Spleen (tissue), 11 donors: ENCODE measurements around the gene ZNF618. TPM values are rescaled to one million over a fixed set of nuclear protein-coding genes. Genes with fewer than 3 reads are reported as not detected.

Experiments
- DNase-seq: peaks from one replicate; pipeline ENCODE4 v3.0.0-alpha.2; 2020
- H3K27ac ChIP-seq, 8 donors: fragments of 200-600 bp; sonication (generic) in 7 of 8; 1 replicate in 4 of 8; 2 replicates in 4 of 8; pipeline versions ENCODE4 v1.5.0 to v1.8.0; 2016 to 2021; ENCODE audit warnings: inconsistent platforms in 4 of 8, mild to moderate bottlenecking in 4 of 8, moderate library complexity in 1 of 8
- H3K27me3 ChIP-seq, 7 donors: fragments of 200-600 bp; sonication (generic) in 6 of 7; replicated peaks in 1 of 7; 1 replicate in 4 of 7; 2 replicates in 3 of 7; pipeline versions ENCODE4 v1.5.0 to v1.8.0; 2016 to 2021; ENCODE audit warnings: inconsistent platforms in 3 of 7, mild to moderate bottlenecking in 1 of 7
- H3K36me3 ChIP-seq, 6 donors: fragments of 200-600 bp; sonication (generic) in 5 of 6; 1 replicate in 4 of 6; 2 replicates in 2 of 6; pipeline versions ENCODE4 v1.5.0 to v1.8.0; 2016 to 2021; ENCODE audit warnings: inconsistent platforms in 2 of 6
- H3K4me1 ChIP-seq, 6 donors: fragments of 200-600 bp; sonication (generic) in 5 of 6; 1 replicate in 3 of 6; 2 replicates in 3 of 6; pipeline versions ENCODE4 v1.5.0 to v1.8.0; 2016 to 2021; ENCODE audit warnings: inconsistent platforms in 3 of 6
- H3K4me3 ChIP-seq, 8 donors: fragments of 200-600 bp; sonication (generic) in 7 of 8; 1 replicate in 4 of 8; 2 replicates in 4 of 8; pipeline versions ENCODE4 v1.5.0 to v1.8.0; 2016 to 2021; ENCODE audit warnings: inconsistent platforms in 4 of 8, mild to moderate bottlenecking in 4 of 8, moderate library complexity in 2 of 8
- H3K9me3 ChIP-seq, 8 donors: fragments of 200-600 bp; sonication (generic) in 7 of 8; 1 replicate in 4 of 8; 2 replicates in 4 of 8; pipeline versions ENCODE4 v1.5.0 to v1.8.0; 2016 to 2021; ENCODE audit warnings: inconsistent platforms in 4 of 8
- POLR2A ChIP-seq, 3 donors: fragments of 450-650 bp; IDR thresholded peaks; one replicate each; pipeline ENCODE4 v1.5.1; 2017; ENCODE audit warnings: antibody characterized with exemption in 3 of 3, mild to moderate bottlenecking in 1 of 3
- POLR2AphosphoS5 ChIP-seq, 3 donors: sonication (generic); formaldehyde crosslinking; IDR thresholded peaks; one replicate each; pipeline ENCODE4 v1.5.1; 2017; ENCODE audit warnings: antibody characterized with exemption in 3 of 3
- WGBS, 5 donors: extraction: QIAGEN DNeasy Blood & Tissue Kit in 3 of 5; methylation state at CpG; one replicate each; pipeline versions ENCODE4 v1.1.5 to v1.1.7; 2013 to 2018; 5-methylcytosine and 5-hydroxymethylcytosine counted together
- intact Hi-C: fragments of 100-400 bp; cut with DNase I; formaldehyde crosslinking; loops from one replicate; pipeline ENCODE4 v1.15.0; 2023; ENCODE audit warnings: low total_unique reads
- polyA plus RNA-seq, 3 donors: library from polyadenylated mRNA; stranded (reverse); fragments of 200-250 nt; gene quantifications; one replicate each; pipeline ENCODE4 v1.2.1, GENCODE V29; 2013
- total RNA-seq, 7 donors: library from RNA; depleted of rRNA in 3 of 7; stranded (reverse); fragments of >200 nt in 3 of 7; fragmentation: NEBNext Ultra II Directional in 4 of 7; extraction: Animal tissue kit (Norgen Biotek cat#: 25700) in 4 of 7; gene quantifications; one replicate each; pipeline versions ENCODE4 v1.1.0 to v1.2.1, GENCODE V29; 2016 to 2021
- TF ChIP-seq, protein P1 (sequence below), 11 experiments: fragments of 200-600 bp in 7 of 11; fragments of 450-650 bp in 4 of 11; sonication (generic) in 4 of 11; IDR thresholded peaks in 8 of 11; conservative IDR thresholded peaks in 3 of 11; 1 replicate in 7 of 11; 2 replicates in 4 of 11; pipeline versions ENCODE4 v1.4.0 to v1.8.0; 2016 to 2021; ENCODE audit warnings: antibody characterized with exemption in 11 of 11, inconsistent platforms in 4 of 11, mild to moderate bottlenecking in 1 of 11
- donor health status: healthy with polysubstance abuse.
- donor health status: DM: no; HTN: no; CAD: no; lungs with moderate emphysema.
- donor health status: DM: no; HTN: no; CAD: no.
- donor health status: Bipolar disorder and iron deficiency.
- donor health status: healthy.
- donor health status: DM: no; HTN: no; CAD: no.
- donor health status: DM: yes; HTN: yes; CAD: no.

The ZNF618 gene
- total and polyA plus RNA-seq, 10 donors = 0.58 to 14.8 (median 8.4) TPM

DNA sequence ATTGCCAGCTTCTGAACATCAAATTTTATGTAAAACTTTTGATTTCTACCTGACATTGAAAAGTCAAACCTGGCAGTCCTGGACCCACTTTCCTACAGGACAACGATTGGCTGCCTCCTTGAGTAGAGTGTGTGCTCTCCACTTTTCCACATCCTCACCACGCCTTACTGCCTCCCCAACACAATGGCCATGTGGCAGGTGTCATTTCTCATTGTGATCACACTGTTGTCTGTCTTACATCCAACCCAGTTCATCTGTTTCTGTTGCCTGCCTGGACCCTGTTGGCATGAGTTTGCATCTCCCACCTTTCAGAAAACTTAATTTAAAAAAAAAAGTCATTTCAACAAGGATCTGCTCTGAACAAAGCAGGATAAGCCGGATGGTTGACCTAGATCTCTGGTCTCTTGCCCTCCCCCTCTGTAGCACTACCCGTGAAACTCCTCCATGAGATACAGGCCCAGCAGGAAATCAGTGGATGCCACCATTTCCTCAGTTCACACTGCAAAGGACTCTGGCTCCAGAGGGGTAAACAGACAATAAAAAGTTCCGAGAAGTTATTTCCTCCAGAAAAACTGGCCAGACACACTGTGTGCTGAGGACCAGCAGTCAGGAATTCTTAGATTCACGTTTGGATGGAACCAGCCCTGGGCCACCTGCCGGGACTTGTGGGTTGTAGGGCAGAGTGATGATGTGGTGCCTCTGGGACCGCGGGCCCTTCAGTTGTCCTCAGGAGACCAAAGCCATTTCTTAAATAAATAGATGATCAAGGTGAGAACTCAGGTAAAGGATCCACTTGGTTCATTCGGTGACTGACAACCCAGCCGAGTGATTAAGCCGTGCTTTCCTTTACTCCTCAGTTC lies 153.4 kb downstream of the ZNF618 start:
- WGBS, 5 donors = 74 to 81% (median 76%) methylated on average over 12 of the region's 12 CpGs
- Histone ChIP-seq H3K4me1 (peaks cover 0 to 17% (median 0%) of the 10 kb centered on the region in 6 donors), H3K27ac (no peak overlapping the region), H3K4me3 (no peak overlapping the region), H3K27me3 (no peaks in the 10 kb centered on the region), H3K36me3 (peaks cover 0 to 58% (median 15%) of the 10 kb centered on the region in 6 donors), H3K9me3 (peaks cover 0 to 7% (median 0%) of the 10 kb centered on the region in 8 donors)
- intact Hi-C loops = no loop called here
- TF ChIP-seq POLR2A (IDR thresholded peaks at IDR 0.05) = no peak
- no peak for TF ChIP-seq POLR2AphosphoS5 (IDR thresholded peaks at IDR 0.05)
- TF ChIP-seq, protein P1, sequence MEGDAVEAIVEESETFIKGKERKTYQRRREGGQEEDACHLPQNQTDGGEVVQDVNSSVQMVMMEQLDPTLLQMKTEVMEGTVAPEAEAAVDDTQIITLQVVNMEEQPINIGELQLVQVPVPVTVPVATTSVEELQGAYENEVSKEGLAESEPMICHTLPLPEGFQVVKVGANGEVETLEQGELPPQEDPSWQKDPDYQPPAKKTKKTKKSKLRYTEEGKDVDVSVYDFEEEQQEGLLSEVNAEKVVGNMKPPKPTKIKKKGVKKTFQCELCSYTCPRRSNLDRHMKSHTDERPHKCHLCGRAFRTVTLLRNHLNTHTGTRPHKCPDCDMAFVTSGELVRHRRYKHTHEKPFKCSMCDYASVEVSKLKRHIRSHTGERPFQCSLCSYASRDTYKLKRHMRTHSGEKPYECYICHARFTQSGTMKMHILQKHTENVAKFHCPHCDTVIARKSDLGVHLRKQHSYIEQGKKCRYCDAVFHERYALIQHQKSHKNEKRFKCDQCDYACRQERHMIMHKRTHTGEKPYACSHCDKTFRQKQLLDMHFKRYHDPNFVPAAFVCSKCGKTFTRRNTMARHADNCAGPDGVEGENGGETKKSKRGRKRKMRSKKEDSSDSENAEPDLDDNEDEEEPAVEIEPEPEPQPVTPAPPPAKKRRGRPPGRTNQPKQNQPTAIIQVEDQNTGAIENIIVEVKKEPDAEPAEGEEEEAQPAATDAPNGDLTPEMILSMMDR (IDR thresholded peaks at IDR 0.05 in 8 of 11, conservative IDR thresholded peaks at IDR 0.05 in 3 of 11) = no peak
- peak; percentile 45 for DNase-seq

DNA sequence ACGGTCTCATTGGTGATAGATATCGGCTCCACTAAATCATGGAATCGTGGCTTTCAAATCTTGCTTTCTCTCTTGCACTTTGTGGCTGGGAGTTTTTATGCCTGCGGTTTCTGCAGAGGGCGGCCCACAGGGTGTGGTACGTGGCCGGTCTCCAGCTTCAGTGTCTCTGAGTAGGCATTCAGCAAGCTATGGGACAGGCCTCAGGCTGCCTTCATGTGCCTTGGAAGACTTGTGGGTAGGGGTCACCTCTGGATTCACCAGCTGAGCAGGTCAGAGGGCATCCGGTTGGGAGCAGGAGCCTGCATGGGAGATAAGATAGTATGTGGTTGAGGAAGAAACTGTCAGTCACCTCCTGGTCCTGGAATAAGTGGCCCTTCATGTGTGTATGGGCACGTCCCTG lies 154.3 kb downstream of the ZNF618 start:
- Histone ChIP-seq H3K4me1 (peaks cover 0 to 23% (median 0%) of the 10 kb centered on the region in 6 donors), H3K4me3 (no peak overlapping the region), H3K27ac (no peak overlapping the region), H3K36me3 (peaks cover 0 to 60% (median 17%) of the 10 kb centered on the region in 6 donors), H3K9me3 (no peaks in the 10 kb centered on the region), H3K27me3 (no peaks in the 10 kb centered on the region)
- WGBS, 5 donors = 92 to 96% (median 95%) methylated on average over 9 of the region's 9 CpGs
- intact Hi-C loops = no loop called here
- TF ChIP-seq POLR2AphosphoS5 (IDR thresholded peaks at IDR 0.05) (no peak), POLR2A (IDR thresholded peaks at IDR 0.05) (no peak)
- TF ChIP-seq, protein P1 (IDR thresholded peaks at IDR 0.05 in 8 of 11, conservative IDR thresholded peaks at IDR 0.05 in 3 of 11) = no peak
- peak; percentile 56 for DNase-seq

DNA sequence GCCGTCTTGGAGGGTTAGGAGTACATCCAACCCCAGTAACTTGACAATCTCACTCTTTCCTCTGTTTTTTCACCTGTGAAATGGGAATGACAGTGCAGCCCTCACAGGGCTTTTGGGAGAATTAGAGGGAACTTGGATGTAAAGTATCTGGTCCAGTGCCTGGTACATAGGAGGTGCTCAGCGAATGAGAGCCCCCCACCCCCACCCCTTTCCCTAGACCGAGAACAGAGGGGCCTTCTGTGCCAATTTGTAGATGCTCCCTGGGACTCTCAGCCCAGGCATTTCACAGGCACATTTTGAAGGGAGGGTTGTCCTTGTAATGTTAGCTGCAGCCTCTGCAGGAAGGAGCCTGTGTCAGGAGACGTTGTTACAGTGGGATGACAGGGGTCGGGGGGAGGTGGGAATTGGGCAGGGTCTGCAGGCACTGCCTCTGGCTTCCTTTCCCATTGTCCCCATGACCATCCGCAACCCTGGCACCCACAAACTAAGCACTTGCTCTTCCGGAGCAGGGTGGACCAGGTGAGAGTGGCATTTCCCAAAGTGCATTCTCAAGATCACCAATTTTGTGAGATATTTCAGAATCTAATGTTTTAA lies 155.0 kb downstream of the ZNF618 start:
- Histone ChIP-seq H3K36me3 (peaks cover 0 to 60% (median 18%) of the 10 kb centered on the region in 6 donors), H3K9me3 (no peaks in the 10 kb centered on the region), H3K27ac (no peak overlapping the region), H3K27me3 (no peaks in the 10 kb centered on the region), H3K4me3 (no peak overlapping the region), H3K4me1 (peaks cover 0 to 25% (median 0%) of the 10 kb centered on the region in 6 donors)
- DNase-seq = peak; percentile 38
- WGBS, 5 donors = 78 to 95% (median 91%) methylated on average over 6 to 7 of the region's 7 CpGs
- TF ChIP-seq POLR2A (IDR thresholded peaks at IDR 0.05) (no peak), POLR2AphosphoS5 (IDR thresholded peaks at IDR 0.05) (no peak)
- TF ChIP-seq, protein P1 (IDR thresholded peaks at IDR 0.05 in 8 of 11, conservative IDR thresholded peaks at IDR 0.05 in 3 of 11) = no peak
- intact Hi-C loops = no loop called here
